ENCODE measurements around the gene CNTNAP5. TPM values are rescaled to one million over a fixed set of nuclear protein-coding genes. Genes with fewer than 3 reads are reported as not detected.

Gene CNTNAP5
- total RNA-seq, 3 donors from 2014 or later (not counting 1 experiment from before 2014, with no cell fraction given), result not detected

DNA sequence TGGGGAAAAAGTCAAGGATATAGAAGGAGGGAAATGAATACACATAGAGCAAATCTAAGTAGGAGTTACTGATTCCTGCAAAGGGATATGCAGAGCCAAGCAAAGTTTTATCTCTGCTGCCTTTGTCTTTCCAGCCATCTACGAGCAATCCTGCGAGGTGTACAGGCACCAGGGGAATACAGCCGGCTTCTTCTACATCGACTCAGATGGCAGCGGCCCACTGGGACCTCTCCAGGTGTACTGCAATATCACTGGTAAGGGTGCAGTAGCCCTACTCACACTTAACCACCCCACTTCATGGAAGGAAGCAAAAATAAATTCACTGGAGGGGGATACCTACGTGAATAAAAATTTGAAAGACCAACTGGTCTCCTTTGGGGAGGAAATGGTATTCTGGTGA, 584.6 kb downstream of the CNTNAP5 start:
- H3K36me3 ChIP-seq (ENCODE audit: control insufficient read depth, insufficient read depth, low read length), result no peaks in the 10 kb centered on the region
- no peaks in the 10 kb centered on the region for H3K27me3 ChIP-seq (ENCODE audit: control insufficient read depth, insufficient read depth, low read length)
- 83% methylated on average over 6 of the region's 6 CpGs for WGBS (ENCODE audit: insufficient coverage)

DNA sequence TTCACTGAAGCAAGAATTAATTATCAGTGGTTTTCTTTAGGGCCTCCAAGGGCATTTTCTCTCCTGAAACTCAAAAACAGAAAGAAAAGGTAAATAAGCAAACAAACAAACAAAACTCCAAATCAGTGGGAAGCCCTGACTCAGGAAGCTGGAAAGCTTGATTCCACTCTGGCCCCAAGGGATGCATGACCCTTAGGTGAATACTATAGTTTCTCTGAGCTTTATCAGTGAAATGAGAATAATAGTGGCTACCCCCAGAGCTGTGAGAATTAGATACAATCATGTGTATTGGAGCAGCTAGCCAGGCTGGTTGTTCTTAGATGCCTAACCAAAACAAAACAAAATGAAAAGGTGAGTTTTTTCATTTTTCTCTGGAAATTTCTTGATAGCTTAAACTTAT, 585.1 kb downstream of the CNTNAP5 start:
- DNase-seq, result no peak

More for the DNA sequence above, 584.6 kb downstream of the CNTNAP5 start:
- H3K27me3 Mint-ChIP-seq (ENCODE audit: low read depth in 2 of 2), result no peaks in the 10 kb centered on the region
- Histone ChIP-seq H3K9me3 (ENCODE audit: control insufficient read depth, insufficient read depth, low read length) (peaks cover 5% of the 10 kb centered on the region), H3K27ac (ENCODE audit: low read length) (no peak overlapping the region), H3K4me3 (ENCODE audit: low read length) (no peak overlapping the region), H3K4me1 (ENCODE audit: control insufficient read depth, insufficient read depth, low read length) (no peaks in the 10 kb centered on the region)
- TF ChIP-seq, protein P1, sequence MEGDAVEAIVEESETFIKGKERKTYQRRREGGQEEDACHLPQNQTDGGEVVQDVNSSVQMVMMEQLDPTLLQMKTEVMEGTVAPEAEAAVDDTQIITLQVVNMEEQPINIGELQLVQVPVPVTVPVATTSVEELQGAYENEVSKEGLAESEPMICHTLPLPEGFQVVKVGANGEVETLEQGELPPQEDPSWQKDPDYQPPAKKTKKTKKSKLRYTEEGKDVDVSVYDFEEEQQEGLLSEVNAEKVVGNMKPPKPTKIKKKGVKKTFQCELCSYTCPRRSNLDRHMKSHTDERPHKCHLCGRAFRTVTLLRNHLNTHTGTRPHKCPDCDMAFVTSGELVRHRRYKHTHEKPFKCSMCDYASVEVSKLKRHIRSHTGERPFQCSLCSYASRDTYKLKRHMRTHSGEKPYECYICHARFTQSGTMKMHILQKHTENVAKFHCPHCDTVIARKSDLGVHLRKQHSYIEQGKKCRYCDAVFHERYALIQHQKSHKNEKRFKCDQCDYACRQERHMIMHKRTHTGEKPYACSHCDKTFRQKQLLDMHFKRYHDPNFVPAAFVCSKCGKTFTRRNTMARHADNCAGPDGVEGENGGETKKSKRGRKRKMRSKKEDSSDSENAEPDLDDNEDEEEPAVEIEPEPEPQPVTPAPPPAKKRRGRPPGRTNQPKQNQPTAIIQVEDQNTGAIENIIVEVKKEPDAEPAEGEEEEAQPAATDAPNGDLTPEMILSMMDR (IDR thresholded peaks at IDR 0.05), result no peak
- no peak overlapping the region for H3K27ac Mint-ChIP-seq
- H3K9me3 Mint-ChIP-seq, result peaks cover 6 to 8% of the 10 kb centered on the region in 2 donors
- DNase-seq, result no peak
- H3K36me3 Mint-ChIP-seq, result no peaks in the 10 kb centered on the region
- H3K4me3 Mint-ChIP-seq, result no peak overlapping the region
- no peak for ATAC-seq
- no peaks in the 10 kb centered on the region for H3K4me1 Mint-ChIP-seq
- intact Hi-C loops (cut with micrococcal nuclease), result no loop called here

DNA sequence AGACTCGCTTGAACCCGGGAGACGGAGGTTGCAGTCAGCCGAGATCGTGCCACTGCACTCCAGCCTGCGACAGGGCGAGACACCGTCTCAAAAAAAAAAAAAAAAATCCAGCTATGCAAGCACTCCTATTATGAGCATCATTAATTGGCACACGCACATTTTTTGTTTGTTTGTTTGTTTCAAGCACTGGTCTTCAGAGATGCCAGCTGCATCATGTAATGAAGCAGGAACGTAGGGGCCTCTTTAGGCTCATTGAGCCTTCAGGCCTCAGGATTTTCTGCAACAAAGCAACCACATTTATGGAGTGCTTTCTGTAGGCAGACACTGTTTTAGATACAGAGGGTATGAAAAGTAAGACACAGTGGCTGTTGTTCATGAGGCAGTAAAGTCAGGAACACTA, 585.8 kb downstream of the CNTNAP5 start:
- Histone ChIP-seq H3K4me1 (ENCODE audit: control insufficient read depth, insufficient read depth, low read length) (no peaks in the 10 kb centered on the region), H3K4me3 (ENCODE audit: low read length) (no peak overlapping the region), H3K27ac (ENCODE audit: low read length) (no peak overlapping the region), H3K36me3 (ENCODE audit: control insufficient read depth, insufficient read depth, low read length) (no peaks in the 10 kb centered on the region), H3K27me3 (ENCODE audit: control insufficient read depth, insufficient read depth, low read length) (no peaks in the 10 kb centered on the region), H3K9me3 (ENCODE audit: control insufficient read depth, insufficient read depth, low read length) (peaks cover 5% of the 10 kb centered on the region)
- peaks cover 6 to 8% of the 10 kb centered on the region in 2 donors for H3K9me3 Mint-ChIP-seq
- TF ChIP-seq, protein P1 (IDR thresholded peaks at IDR 0.05), result no peak
- ATAC-seq (no peak), DNase-seq (no peak)
- 94% methylated on average over 10 of the region's 10 CpGs for WGBS (ENCODE audit: insufficient coverage)
- intact Hi-C loops (cut with micrococcal nuclease), result no loop called here
- H3K27me3 Mint-ChIP-seq (ENCODE audit: low read depth in 2 of 2), result no peaks in the 10 kb centered on the region
- no peaks in the 10 kb centered on the region for H3K4me1 Mint-ChIP-seq
- no peaks in the 10 kb centered on the region for H3K36me3 Mint-ChIP-seq
- no peak overlapping the region for H3K27ac Mint-ChIP-seq
- H3K4me3 Mint-ChIP-seq, result no peak overlapping the region

More for the DNA sequence above, 585.1 kb downstream of the CNTNAP5 start:
- Mint-ChIP-seq H3K4me3 (no peak overlapping the region), H3K9me3 (peaks cover 6 to 8% of the 10 kb centered on the region in 2 donors), H3K4me1 (no peaks in the 10 kb centered on the region), H3K27me3 (ENCODE audit: low read depth in 2 of 2) (no peaks in the 10 kb centered on the region), H3K36me3 (no peaks in the 10 kb centered on the region), H3K27ac (no peak overlapping the region)
- ATAC-seq, result no peak
- Histone ChIP-seq H3K36me3 (ENCODE audit: control insufficient read depth, insufficient read depth, low read length) (no peaks in the 10 kb centered on the region), H3K4me3 (ENCODE audit: low read length) (no peak overlapping the region), H3K9me3 (ENCODE audit: control insufficient read depth, insufficient read depth, low read length) (peaks cover 5% of the 10 kb centered on the region), H3K27me3 (ENCODE audit: control insufficient read depth, insufficient read depth, low read length) (no peaks in the 10 kb centered on the region), H3K4me1 (ENCODE audit: control insufficient read depth, insufficient read depth, low read length) (no peaks in the 10 kb centered on the region), H3K27ac (ENCODE audit: low read length) (no peak overlapping the region)
- intact Hi-C loops (cut with micrococcal nuclease), result no loop called here
- TF ChIP-seq, protein P1 (IDR thresholded peaks at IDR 0.05), result no peak

DNA sequence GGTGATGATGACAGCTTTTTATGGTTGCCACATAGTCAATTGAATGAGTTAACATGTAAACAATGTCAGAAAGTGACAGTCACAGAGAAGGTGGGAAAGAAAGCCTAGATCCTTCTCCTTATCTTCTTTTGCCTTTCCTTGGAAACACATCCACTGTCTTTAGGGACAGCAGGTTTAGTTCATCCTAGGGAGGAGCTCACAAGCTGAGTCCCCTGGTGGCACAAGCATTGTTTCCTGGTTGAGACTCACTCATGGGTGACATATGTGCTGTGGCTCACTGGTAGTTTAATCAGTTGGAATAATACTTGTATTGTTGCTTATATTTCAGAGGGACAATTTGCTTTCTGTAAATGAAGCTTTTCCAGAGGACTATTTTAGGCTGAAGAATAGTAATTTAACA, 598.5 kb downstream of the CNTNAP5 start:
- H3K4me3 ChIP-seq (ENCODE audit: low read length), result no peak overlapping the region
- ATAC-seq (no peak), DNase-seq (no peak)
- H3K27me3 ChIP-seq (ENCODE audit: control insufficient read depth, insufficient read depth, low read length), result no peaks in the 10 kb centered on the region
- Mint-ChIP-seq H3K4me1 (no peaks in the 10 kb centered on the region), H3K27ac (no peak overlapping the region), H3K9me3 (peaks cover 12% of the 10 kb centered on the region in 2 donors), H3K27me3 (ENCODE audit: low read depth in 2 of 2) (no peaks in the 10 kb centered on the region), H3K36me3 (no peaks in the 10 kb centered on the region), H3K4me3 (no peak overlapping the region)
- no peaks in the 10 kb centered on the region for H3K36me3 ChIP-seq (ENCODE audit: control insufficient read depth, insufficient read depth, low read length)
- TF ChIP-seq, protein P1 (IDR thresholded peaks at IDR 0.05), result no peak
- no peak overlapping the region for H3K27ac ChIP-seq (ENCODE audit: low read length)
- H3K4me1 ChIP-seq (ENCODE audit: control insufficient read depth, insufficient read depth, low read length), result no peaks in the 10 kb centered on the region
- intact Hi-C loops (cut with micrococcal nuclease), result no loop called here
- peaks cover 10% of the 10 kb centered on the region for H3K9me3 ChIP-seq (ENCODE audit: control insufficient read depth, insufficient read depth, low read length)

All from natural killer cell (primary cell).